ENCODE measurements around the gene PNLIPRP2.

PNLIPRP2 gene

GRCh38 chr10:116654816-116655215, 34.1 kb downstream of the PNLIPRP2 start:
- no peak for DNase-seq (ENCODE audit: low read depth in 2 of 2, low spot score in 1 of 2)

DNA sequence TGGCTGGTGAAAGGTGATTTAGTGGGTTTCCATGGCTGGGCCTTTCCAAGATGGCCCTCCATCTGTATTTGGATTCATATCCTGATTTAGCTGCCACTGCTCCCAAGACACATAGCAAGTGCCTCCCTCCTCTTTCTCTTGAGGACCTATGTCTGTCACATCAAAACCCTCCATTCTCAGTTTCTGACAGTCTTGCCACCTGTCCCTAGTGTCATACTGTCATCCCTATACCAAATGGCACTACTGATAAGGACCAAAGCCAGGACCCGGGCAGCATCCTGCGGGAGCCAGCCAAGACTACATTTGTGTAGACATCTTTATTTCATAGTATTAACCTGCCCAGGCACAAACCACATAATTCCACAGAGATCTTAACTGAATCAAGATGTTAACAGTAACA, 34.8 kb downstream of the PNLIPRP2 start:
- DNase-seq (ENCODE audit: low read depth in 2 of 2, low spot score in 1 of 2): no peak

DNA sequence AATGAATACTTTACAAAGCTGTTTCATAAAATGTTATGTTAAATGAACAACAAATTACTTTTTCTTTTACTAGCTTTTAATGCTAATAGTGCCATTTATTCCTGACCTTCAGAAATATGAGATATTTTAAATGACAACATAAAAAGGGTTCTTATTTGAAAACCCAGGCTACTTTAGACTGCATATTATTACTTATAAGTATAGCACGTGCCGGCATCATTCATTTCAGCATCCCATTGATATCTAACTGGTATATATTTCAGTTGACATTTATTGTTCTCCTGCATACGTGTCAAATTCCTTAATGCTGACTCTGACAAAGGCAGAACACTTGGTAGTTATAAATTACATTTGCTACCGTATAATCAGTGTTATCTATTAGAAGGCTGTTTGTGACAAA, 35.3 kb downstream of the PNLIPRP2 start:
- no peak for DNase-seq (ENCODE audit: low read depth in 2 of 2, low spot score in 1 of 2)

DNA sequence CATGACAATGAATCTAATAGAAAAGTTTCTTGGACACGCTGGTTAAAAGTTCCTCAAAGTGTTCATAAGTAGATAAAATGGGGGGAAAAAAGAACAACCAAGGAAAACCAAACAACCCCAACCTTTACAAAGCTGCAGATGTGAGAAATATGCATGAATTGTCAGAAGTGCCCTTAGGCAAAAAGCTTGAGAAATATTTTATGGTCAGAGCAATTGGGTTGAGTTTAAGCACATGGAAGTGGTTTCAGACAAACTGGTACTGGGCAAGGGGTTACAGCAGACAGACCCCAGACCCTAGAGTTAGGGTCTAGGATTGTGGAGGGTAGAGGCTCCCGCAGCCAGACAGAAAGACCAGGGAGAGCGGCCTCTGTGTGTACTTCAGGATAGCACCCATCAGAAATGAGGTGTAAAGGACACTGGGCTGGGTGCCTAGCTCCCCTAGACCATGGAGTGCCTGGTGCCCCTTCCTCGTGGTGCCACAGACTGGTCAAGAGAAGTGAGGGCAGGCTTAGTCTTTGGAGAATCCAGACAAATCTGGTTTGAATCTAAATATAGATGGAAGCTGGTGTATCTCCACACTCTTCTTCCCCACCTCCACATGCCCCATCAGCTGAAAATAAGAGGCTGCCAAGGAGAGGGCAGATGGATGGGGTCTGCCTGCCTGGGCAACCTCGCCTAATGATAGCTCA, 37.3 kb downstream of the PNLIPRP2 start:
- no peak for DNase-seq (ENCODE audit: low read depth in 2 of 2, low spot score in 1 of 2)

DNA sequence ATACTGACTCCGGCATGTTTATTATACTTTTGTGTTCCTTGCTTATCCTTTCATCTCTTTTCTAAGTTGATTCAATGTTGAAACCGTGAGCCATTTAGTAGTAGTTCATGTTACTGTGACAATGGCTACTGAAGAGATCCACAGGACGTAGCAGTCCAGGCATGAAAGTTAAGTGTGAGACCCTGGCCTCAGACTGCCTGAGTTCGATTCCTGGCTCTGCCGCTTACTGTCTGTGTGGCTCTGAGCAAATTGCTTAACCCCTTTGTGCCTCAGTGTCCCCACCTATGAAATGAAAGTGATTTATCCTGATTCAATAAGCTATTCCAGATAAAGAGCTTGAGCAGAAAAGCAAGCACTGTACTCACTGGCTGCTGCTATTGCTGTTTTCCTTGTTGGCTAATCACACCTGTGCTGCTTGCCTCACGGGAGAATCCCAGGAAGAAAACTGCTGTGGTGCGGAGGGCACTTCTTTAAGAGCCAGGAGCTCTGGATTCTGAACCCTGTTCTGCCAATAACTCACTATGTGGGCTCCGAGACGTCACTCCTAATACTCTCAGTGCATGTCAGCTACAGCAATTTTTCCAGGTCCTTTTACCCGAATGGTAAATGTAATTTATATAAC, 38.4 kb downstream of the PNLIPRP2 start:
- DNase-seq (ENCODE audit: low read depth in 2 of 2, low spot score in 1 of 2): no peak

DNA sequence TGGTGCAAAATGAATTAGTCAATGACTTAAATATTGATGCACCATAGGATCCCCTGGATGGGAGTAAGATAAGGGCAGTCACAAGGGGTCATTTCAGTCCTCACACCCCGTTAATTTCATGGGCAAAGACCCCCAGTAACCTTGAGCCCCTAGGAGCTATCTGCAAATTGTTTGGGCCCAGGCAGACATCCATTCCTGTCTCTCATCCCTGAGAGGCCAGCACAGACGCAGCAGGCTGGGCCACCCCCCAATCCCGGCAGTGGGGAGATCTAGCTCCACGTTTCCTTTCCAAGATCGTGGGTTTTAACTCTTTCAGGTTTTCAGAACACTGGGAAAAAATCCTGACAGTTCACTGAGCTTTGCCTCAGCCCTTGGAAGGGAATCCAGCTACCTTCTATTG, 40.1 kb downstream of the PNLIPRP2 start:
- DNase-seq (ENCODE audit: low read depth in 2 of 2, low spot score in 1 of 2): no peak

DNA sequence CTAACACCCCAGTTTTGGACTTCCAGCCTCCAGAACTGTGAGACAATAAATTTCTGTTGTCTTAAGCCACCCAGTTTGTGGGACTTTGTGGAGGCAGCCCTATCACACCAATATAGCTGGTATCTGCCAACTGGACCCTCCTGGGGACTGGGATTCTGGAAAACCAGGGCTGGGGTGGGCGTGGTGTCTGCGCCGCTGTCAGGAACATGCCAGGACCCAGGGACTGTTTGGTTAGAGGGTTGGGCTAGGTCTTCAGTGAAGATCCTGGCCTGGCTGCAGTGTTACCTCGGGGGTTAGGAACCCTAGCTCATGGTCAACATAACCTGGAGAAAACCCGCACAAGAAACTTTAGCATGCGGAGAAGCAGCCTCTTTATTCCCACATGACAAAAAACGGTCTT, 42.6 kb downstream of the PNLIPRP2 start:
- no peak for DNase-seq (ENCODE audit: low read depth in 2 of 2, low spot score in 1 of 2)

GRCh38 chr10:116664631-116665030, 43.9 kb downstream of the PNLIPRP2 start:
- DNase-seq (ENCODE audit: low read depth in 2 of 2, low spot score in 1 of 2): no peak

DNA sequence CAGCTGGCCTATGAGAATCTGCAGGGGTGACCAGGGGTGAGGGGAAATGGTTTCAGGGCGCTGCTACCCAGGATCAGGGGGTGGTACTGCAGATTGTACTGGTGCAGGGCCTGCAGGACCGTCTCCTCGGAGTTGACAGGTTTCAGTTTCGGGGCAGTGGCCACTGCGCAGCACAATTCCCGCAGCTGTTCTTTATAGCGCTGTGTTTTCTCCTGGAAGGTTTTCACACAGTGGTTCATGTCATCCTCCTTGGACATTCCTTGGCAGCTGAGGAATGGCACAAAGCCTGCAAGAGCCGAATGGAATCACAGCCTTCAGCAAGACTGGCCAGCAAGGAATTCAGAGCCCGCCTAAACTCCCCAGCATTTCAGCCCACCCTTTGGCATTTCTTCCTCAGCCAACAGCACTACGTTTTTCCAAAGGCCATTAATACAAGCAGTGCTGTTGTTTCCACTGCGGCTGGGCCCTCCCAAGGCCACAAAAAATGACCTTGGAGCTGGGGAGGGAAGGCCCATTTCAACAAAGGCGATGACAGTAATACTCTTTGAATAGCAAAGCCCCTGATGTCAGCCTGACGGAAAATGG, 44.9 kb downstream of the PNLIPRP2 start:
- no peak for DNase-seq (ENCODE audit: low read depth in 2 of 2, low spot score in 1 of 2)

GRCh38 chr10:116667484-116667883, 46.7 kb downstream of the PNLIPRP2 start:
- DNase-seq (ENCODE audit: low read depth in 2 of 2, low spot score in 1 of 2): no peak

DNA sequence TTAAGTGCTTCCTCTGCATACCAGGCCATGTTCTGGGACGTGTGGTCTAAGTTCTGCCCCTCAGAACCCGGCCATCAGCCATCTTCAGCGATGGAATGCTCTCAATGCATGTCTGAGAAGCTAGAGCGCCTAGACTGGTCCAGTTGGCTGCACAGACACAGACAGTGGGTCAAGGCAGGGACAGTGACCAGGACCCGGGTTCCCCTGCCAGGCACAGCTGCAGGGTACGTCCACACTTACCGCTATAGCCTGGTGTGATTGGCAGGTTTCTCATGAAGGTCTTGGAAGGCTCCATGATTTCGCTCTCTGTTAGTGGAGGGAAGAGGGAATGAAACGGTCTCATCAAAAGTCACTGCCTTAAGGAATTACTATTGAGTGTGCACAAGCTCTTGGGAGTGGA, 47.3 kb downstream of the PNLIPRP2 start:
- DNase-seq (ENCODE audit: low read depth in 2 of 2, low spot score in 1 of 2): no peak

DNA sequence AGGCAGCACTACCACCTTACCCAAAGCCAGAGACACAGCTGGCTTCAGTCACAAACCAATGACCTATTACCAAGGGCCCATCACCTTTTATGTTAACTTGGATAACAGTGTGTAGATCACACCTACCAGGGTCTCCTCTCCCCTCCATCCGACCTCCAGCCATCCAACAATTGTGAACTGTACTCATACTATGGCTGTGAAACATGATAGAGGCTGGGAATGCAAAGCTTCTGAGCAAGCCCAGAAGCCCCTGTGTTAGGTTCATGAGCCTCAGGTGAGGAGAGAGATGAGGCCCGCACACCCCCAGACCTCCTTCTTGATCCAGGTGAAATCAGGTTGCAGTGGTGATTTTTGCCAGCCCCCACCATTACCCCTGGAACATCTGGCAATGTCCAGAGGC, 47.7 kb downstream of the PNLIPRP2 start:
- DNase-seq (ENCODE audit: low read depth in 2 of 2, low spot score in 1 of 2): no peak

GRCh38 chr10:116669080-116669479, 48.3 kb downstream of the PNLIPRP2 start:
- DNase-seq (ENCODE audit: low read depth in 2 of 2, low spot score in 1 of 2): no peak

- no peak for DNase-seq (ENCODE audit: low read depth in 2 of 2, low spot score in 1 of 2)
These were observed 49.3 kb downstream of the PNLIPRP2 start for GRCh38 chr10:116669832-116670644.

- DNase-seq (ENCODE audit: low read depth in 2 of 2, low spot score in 1 of 2): no peak
These were observed 50.0 kb downstream of the PNLIPRP2 start for GRCh38 chr10:116670706-116671105.

DNA sequence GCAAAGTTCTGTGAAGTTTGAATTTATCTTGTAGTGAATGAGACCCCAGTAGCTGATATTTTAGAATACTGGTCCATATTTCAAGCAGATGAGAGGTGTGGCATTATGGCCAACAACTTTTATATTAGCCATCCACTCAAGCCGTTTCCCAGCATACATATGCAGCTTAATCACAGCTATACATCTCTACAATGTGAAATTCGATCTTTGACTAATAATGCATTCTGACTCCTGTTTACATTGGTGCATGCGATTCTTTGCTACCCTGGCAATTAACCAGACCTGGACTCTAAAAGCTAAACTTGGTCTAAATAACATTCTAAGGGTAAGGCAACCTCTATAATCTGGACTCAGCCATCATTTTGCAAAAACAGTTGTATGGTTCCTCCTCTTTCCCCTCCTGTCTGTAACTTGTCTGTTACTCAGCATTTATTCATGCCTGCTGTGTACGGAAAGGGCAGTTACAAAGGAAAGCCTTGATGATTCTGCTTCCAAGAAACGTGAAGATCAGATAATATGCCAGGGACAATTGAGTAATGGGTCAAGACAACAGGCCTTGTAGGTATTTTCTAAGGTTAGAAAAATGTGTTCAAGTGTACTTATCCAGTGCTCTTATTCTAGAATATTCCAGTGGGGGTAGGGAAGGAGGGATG, 50.6 kb downstream of the PNLIPRP2 start:
- DNase-seq (ENCODE audit: low read depth in 2 of 2, low spot score in 1 of 2): no peak

DNA sequence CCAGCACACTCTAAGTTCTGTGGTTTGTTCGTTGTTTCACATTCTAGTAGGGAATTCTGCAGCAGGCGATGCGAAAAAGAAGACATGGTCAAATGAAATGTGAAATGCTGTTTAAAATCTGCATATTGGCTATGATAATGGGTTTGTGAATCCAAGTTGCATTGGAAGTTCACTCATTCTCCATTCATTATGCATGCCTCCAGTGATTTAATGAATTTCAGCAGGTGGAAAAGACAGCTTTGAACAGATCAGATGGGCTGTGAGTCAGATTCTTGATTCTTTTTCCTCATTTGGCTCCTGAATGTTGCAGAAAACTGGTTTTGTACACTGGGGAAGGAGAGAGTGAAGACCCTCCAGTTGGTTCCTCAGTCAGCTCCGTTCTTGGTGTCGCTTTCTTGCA, 52.1 kb downstream of the PNLIPRP2 start:
- DNase-seq (ENCODE audit: low read depth in 2 of 2, low spot score in 1 of 2): no peak

DNA sequence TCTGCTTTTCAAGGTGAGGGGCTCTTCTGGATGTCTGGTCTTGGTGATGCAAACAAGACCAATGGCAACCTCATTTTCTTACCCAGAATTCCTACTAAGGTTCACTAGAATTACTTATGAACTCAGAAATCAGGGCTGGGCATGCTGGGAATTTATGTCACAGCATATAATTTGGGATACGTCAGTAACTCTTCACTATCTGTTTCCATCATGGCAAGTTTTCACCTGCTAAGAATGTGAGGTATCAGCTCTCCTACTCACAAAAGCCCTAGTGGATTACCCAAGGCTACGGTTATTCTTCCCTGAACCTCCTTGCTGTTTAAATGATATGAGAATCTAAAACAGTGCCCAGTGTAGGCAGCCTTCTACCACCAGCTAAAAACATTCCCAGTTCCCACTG, 53.1 kb downstream of the PNLIPRP2 start:
- no peak for DNase-seq (ENCODE audit: low read depth in 2 of 2, low spot score in 1 of 2)

DNA sequence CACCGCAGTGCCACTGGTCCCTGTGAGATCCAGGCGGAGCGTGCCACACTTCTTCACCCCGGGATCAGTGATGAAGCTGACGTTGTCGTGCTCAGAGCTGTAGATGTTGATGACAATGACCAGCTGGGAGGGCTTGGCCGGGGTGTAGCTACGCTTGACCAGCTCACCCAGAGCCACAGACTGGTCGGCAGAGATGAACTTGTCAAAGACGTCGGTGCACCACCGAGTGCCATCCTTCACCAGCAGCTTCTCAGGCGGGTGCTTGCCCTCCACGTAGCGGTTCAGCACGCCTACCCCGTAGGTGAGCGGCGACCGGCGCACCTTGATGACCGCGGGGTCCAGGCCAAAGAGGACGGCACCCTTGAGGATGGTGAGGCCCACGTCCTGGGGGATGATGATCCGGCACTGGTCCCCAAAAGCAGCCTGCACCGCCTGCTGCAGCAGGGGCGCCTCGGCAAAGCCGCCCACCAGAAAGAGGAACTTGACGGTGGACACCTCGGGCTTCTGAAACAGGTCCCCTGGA, 54.2 kb downstream of the PNLIPRP2 start:
- DNase-seq (ENCODE audit: low read depth in 2 of 2, low spot score in 1 of 2): no peak

GRCh38 chr10:116676118-116676517, 55.4 kb downstream of the PNLIPRP2 start:
- DNase-seq (ENCODE audit: low read depth in 2 of 2, low spot score in 1 of 2): no peak

DNA sequence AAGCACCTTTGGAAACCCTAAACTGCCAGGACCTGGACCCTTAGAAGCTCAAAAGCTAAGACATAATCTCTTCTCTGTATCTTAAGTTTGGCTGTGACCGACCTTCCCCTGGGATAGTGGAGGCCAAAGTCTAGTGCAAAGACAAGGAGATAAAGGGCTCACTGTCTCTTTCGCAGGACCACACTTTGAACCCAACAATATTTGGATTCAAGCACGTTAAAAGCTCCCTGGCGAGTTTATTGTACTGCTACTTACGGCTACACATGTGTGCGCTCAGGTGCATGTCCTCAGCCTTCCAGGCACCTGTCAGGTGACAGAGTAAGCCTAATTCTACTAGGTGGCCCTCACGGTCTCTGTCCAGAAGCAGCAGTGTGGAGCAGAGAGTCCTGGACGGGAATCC, 55.9 kb downstream of the PNLIPRP2 start:
- no peak for DNase-seq (ENCODE audit: low read depth in 2 of 2, low spot score in 1 of 2)

Measured in stimulated activated CD8-positive, alpha-beta memory T cell treated with anti-CD3 and anti-CD28 coated beads, Interleukin-4, amount 100 ng/mL, for 1 hour (primary cell).